ENCODE measurements around the gene LZTFL1.

LZTFL1 gene

GRCh38 chr3:45789235-45789812 is 52.6 kb downstream of the LZTFL1 start:
- no peak overlapping the region for H3K4me3 ChIP-seq (replicated peaks; ENCODE audit: low read depth, low read length)
- no peak for TF ChIP-seq CTCF (IDR thresholded peaks at IDR 0.05; ENCODE audit: low read length, missing control alignments)
- no peak for DNase-seq (ENCODE audit: low read depth)

- no peak overlapping the region for H3K4me3 ChIP-seq (replicated peaks; ENCODE audit: low read depth, low read length)
- no peak for TF ChIP-seq CTCF (IDR thresholded peaks at IDR 0.05; ENCODE audit: low read length, missing control alignments)
- DNase-seq (ENCODE audit: low read depth): no peak
Measured at GRCh38 chr3:45787551-45787950, 54.4 kb downstream of the LZTFL1 start.

- no peak for TF ChIP-seq CTCF (IDR thresholded peaks at IDR 0.05; ENCODE audit: low read length, missing control alignments)
- no peak for DNase-seq (ENCODE audit: low read depth)
- H3K4me3 ChIP-seq (replicated peaks; ENCODE audit: low read depth, low read length): no peak overlapping the region
Measured at GRCh38 chr3:45786801-45787495, 55.0 kb downstream of the LZTFL1 start.

GRCh38 chr3:45785605-45786150 is 56.2 kb downstream of the LZTFL1 start:
- no peak overlapping the region for H3K4me3 ChIP-seq (replicated peaks; ENCODE audit: low read depth, low read length)
- TF ChIP-seq CTCF (IDR thresholded peaks at IDR 0.05; ENCODE audit: low read length, missing control alignments): no peak
- DNase-seq (ENCODE audit: low read depth): no peak

- H3K4me3 ChIP-seq (replicated peaks; ENCODE audit: low read depth, low read length): no peak overlapping the region
- TF ChIP-seq CTCF (IDR thresholded peaks at IDR 0.05; ENCODE audit: low read length, missing control alignments): no peak
- no peak for DNase-seq (ENCODE audit: low read depth)
Measured at GRCh38 chr3:45783667-45784066, 58.3 kb downstream of the LZTFL1 start.

- DNase-seq (ENCODE audit: low read depth): no peak
- no peak for TF ChIP-seq CTCF (IDR thresholded peaks at IDR 0.05; ENCODE audit: low read length, missing control alignments)
- no peak overlapping the region for H3K4me3 ChIP-seq (replicated peaks; ENCODE audit: low read depth, low read length)
Measured at GRCh38 chr3:45782381-45782780, 59.5 kb downstream of the LZTFL1 start.

Measured in fibroblast of pulmonary artery (primary cell).